Subcutaneous adipose tissue (tissue), 4 donors: ENCODE measurements around the gene ABCA10. TPM values are rescaled to one million over a fixed set of nuclear protein-coding genes. Genes with fewer than 3 reads are reported as not detected.

Experiments used
- CTCF ChIP-seq: fragments of 450-650 bp; IDR thresholded peaks from one replicate; pipeline ENCODE4 v1.5.1; 2016; ENCODE audit warnings: low read depth, mild to moderate bottlenecking, control low read depth, antibody characterized with exemption, moderate library complexity
- total RNA-seq, 4 donors: library from RNA; depleted of rRNA; stranded (reverse); fragments of >200 nt; gene quantifications; one replicate each; pipeline ENCODE4 v1.1.0, GENCODE V29; 2016

The ABCA10 gene
- total RNA-seq, 4 donors from 2014 or later: 12.7 to 32.8 (median 24.5) TPM

GRCh38 chr17:69265873-69266272 lies 37.2 kb upstream of the ABCA10 start:
- TF ChIP-seq CTCF: no peak

DNA sequence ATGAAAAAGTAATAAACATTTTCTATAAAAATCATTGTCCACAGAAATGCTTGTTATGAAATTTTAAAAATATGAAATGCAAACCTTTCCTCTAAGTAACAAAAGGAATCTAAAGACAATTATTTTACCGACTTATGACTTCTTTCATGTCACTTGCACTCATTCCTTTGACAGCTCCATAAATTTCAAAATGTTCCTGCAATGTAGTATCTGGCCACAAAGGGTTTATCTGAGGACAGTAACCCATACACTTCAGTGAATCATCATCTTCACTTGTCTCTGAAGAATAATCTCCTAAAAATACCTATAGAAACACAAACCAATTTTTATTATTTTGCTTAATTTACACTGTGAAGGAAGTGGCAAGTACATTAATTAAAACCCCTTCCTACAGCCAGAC lies 25.6 kb upstream of the ABCA10 start:
- TF ChIP-seq CTCF: no peak

GRCh38 chr17:69250641-69251040 lies 22.0 kb upstream of the ABCA10 start:
- TF ChIP-seq CTCF: no peak

GRCh38 chr17:69246726-69247375 lies 18.2 kb upstream of the ABCA10 start:
- no peak for TF ChIP-seq CTCF

DNA sequence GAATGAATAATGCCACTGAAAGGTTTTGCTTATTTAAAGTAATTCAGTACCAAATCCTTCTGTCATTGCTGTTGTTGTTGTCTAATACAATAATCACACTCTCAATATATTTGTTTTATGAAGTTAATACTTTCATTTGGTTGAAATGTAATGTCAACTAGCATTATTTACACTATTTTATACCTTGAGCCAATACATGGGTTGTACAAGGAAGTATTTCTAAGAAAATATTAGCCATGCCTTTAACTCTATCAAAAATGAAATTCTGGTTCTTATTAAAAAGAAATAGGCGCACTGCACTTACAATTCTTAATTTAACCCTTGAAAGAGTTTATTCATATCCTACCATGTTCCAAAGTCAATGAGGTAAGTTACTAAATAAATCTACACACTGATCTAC lies 17.6 kb upstream of the ABCA10 start:
- no peak for TF ChIP-seq CTCF

GRCh38 chr17:69245617-69246016 lies 17.0 kb upstream of the ABCA10 start:
- TF ChIP-seq CTCF: no peak

DNA sequence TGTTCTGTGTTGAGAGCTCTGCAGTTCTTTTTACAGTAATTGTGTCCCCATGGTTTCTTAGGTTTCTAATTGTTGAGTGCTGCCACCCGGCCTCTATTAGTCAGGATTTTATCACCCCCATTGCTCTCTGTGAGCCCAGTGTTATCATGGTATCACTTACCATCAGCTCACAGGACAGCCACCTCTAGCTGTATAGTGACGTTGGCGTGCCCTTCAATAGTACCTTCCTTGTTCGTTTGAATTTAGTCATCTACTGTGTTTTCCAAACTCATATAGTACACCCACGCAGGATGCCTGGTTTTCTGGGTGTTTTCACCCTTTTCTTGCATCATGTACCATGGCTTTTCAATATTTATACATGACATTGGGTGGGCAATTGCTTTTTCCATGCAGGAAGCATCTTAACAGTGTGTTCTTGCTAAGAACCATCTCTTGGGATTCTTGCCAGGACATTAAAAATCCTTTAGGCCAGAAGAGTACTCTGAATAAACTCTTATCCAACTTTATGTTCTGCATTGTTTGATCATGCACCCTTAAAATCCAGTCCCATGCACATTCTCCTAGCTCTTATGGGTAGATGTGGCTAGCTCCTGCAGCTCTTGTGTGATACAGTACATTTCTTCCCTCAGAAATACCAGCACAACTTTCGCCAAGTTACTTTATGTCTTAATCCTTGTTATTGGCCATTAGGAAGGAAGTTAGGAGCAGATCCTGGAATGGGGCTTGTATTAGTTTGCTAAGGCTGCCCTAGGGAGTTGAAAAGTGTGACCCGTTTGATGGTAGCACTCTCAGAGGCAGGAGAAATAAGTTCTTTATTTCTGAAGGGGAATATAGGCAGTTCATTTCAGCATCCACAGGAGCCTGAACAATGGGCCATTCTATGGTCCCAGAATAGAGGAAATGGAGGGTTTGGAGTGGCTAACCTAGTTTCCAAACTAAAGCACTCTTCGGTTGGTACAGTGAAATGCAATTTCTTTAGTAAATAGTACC lies 11.3 kb upstream of the ABCA10 start:
- TF ChIP-seq CTCF: no peak
